Adrenal gland (tissue), 5 donors: ENCODE results near the gene UBE2L3.

Source experiments
- POLR2A ChIP-seq, 2 donors: fragments of 450-650 bp; IDR thresholded peaks; one replicate each; pipeline ENCODE4 v1.6.1; 2017; ENCODE audit warnings: antibody characterized with exemption in 2 of 2, mild to moderate bottlenecking in 2 of 2, moderate library complexity in 1 of 2
- TF ChIP-seq, protein P1 (sequence below), 6 experiments: fragments of 450-650 bp in 4 of 6; fragments of 200-600 bp in 2 of 6; sonication (generic) in 1 of 6; IDR thresholded peaks; 1 replicate in 5 of 6; 2 replicates in 1 of 6; pipeline versions ENCODE4 v1.5.1 to v1.8.0; 2016 to 2021; ENCODE audit warnings: antibody characterized with exemption in 6 of 6, mild to moderate bottlenecking in 2 of 6, moderate library complexity in 1 of 6
- donor health status: DM: no; HTN: no; CAD: no.

DNA sequence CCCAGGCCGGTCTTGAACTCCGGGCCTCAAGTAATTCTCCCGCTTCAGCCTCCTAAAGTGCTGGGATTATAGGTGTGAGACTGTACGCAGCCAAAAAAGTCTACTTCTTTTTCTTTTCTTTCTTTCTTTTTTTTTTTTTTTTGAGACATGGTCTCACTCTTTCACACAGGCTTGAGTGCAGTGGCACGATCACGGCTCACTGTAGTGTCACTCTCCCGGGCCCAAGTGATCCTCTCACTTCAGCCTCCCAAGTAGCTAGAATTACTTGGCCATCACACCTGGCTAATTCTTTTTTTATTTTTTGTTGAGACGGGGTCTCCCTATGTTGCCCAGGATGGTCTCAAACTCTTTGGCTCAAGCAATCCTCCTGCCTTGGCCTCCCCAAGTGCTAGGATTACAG, 3.6 kb upstream of the UBE2L3 start:
- TF ChIP-seq, protein P1, sequence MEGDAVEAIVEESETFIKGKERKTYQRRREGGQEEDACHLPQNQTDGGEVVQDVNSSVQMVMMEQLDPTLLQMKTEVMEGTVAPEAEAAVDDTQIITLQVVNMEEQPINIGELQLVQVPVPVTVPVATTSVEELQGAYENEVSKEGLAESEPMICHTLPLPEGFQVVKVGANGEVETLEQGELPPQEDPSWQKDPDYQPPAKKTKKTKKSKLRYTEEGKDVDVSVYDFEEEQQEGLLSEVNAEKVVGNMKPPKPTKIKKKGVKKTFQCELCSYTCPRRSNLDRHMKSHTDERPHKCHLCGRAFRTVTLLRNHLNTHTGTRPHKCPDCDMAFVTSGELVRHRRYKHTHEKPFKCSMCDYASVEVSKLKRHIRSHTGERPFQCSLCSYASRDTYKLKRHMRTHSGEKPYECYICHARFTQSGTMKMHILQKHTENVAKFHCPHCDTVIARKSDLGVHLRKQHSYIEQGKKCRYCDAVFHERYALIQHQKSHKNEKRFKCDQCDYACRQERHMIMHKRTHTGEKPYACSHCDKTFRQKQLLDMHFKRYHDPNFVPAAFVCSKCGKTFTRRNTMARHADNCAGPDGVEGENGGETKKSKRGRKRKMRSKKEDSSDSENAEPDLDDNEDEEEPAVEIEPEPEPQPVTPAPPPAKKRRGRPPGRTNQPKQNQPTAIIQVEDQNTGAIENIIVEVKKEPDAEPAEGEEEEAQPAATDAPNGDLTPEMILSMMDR (IDR thresholded peaks at IDR 0.05): no peak
- no peak for TF ChIP-seq POLR2A (IDR thresholded peaks at IDR 0.05)
